Measurements from ENCODE around the gene C20orf173. TPM values are rescaled to one million over a fixed set of nuclear protein-coding genes. Genes with fewer than 3 reads are reported as not detected.
A peak's percentile ranks its signal among the peaks of the same experiment; 100 is the strongest.

C20orf173 gene
- total RNA-seq, 2 donors from 2014 or later = not detected

DNA sequence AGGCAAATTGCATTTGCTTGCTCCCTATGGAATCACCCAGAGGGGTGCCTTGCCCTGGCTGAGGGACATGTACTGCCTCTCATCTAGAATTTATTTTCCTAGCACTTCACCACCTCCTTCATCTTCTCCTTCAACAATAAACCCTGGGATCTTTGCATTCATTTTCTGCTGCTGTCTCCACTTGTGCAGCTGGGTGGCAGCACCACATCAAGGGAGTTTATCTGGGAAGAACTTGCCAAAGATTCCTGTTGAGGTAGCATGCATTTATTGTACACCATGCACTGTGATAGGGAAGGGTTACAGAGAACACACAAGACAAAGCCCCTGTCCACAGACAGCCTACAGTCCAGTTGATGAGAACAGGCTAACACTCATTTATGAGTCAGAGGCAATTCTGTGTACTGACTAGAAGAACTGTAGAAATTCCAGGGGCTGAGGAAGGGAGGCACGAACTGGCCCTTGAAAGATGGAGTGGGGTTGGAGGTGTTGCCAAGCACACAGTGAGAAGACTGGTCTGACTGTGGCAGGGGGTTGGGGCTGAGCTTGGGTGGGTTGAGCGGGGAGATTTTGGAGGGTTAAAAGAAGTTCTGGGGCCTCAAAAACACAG lies 17.5 kb downstream of the C20orf173 start:
- intact Hi-C loops (cut with DNase I) = no loop called here
- Histone ChIP-seq H3K4me1 (no peaks in the 10 kb centered on the region), H3K27me3 (no peaks in the 10 kb centered on the region), H3K4me3 (no peak overlapping the region), H3K27ac (no peak overlapping the region), H3K36me3 (replicated peaks in 1 of 2; ENCODE audit: insufficient read depth in 1 of 2, low read depth in 2 of 2) (peaks cover 0 to 11% of the 10 kb centered on the region in 2 donors), H3K9me3 (no peaks in the 10 kb centered on the region)
- no peak for ATAC-seq
- peak in 1 of 4 donors; percentile 16 for DNase-seq
- TF ChIP-seq, protein P1, sequence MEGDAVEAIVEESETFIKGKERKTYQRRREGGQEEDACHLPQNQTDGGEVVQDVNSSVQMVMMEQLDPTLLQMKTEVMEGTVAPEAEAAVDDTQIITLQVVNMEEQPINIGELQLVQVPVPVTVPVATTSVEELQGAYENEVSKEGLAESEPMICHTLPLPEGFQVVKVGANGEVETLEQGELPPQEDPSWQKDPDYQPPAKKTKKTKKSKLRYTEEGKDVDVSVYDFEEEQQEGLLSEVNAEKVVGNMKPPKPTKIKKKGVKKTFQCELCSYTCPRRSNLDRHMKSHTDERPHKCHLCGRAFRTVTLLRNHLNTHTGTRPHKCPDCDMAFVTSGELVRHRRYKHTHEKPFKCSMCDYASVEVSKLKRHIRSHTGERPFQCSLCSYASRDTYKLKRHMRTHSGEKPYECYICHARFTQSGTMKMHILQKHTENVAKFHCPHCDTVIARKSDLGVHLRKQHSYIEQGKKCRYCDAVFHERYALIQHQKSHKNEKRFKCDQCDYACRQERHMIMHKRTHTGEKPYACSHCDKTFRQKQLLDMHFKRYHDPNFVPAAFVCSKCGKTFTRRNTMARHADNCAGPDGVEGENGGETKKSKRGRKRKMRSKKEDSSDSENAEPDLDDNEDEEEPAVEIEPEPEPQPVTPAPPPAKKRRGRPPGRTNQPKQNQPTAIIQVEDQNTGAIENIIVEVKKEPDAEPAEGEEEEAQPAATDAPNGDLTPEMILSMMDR (IDR thresholded peaks at IDR 0.05) = peak in 6 of 7 experiments; percentile 27 to 58 (median 52)
- no peak for TF ChIP-seq POLR2A (IDR thresholded peaks at IDR 0.05)
- WGBS, 2 donors = 91 to 92% methylated on average over 2 of the region's 2 CpGs

DNA sequence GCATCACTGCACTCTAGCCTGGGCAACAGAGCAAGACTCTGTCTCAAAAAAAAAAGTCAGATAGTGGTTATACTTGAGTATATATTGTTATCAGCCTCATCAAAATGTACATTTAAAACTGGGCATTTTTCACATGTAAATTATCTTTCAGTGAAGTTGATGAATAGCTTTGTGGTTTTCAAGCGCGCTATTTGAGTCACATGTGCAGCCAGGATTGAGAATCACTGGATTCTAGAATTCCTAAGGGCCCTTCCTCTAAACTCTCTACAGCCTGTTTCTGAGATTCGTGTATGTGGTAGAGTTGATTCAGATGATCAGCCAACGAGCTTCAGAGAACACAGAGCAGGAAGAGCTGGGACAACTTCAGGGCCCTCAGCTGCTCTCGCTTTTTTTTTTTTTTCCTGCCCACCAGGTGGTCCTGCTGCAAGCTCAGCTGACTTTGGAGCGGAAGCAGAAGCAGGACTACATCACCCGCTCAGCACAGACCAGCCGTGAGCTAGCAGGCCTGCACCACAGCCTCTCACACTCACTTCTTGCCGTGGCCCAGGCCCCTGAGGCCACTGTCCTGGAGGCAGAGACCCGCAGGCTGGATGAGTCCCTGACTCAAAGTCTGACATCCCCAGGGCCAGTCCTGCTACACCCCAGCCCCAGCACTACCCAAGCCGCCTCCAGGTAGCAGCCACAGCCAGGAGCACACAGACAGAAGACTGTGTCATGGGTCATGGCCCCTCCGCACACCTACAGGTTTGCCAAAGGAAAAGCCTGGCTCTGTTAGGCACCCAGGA lies 18.3 kb downstream of the C20orf173 start:
- Histone ChIP-seq H3K36me3 (replicated peaks in 1 of 2; ENCODE audit: insufficient read depth in 1 of 2, low read depth in 2 of 2) (peaks cover 0 to 11% of the 10 kb centered on the region in 2 donors), H3K27ac (no peak overlapping the region), H3K27me3 (no peaks in the 10 kb centered on the region), H3K4me3 (no peak overlapping the region), H3K4me1 (no peaks in the 10 kb centered on the region), H3K9me3 (no peaks in the 10 kb centered on the region)
- intact Hi-C loops (cut with DNase I) = no loop called here
- no peak for ATAC-seq
- no peak for DNase-seq
- 81 to 86% methylated on average over 6 to 11 of the region's 12 CpGs for WGBS, 2 donors
- TF ChIP-seq POLR2A (IDR thresholded peaks at IDR 0.05) = no peak
- TF ChIP-seq, protein P1 (IDR thresholded peaks at IDR 0.05) = no peak

DNA sequence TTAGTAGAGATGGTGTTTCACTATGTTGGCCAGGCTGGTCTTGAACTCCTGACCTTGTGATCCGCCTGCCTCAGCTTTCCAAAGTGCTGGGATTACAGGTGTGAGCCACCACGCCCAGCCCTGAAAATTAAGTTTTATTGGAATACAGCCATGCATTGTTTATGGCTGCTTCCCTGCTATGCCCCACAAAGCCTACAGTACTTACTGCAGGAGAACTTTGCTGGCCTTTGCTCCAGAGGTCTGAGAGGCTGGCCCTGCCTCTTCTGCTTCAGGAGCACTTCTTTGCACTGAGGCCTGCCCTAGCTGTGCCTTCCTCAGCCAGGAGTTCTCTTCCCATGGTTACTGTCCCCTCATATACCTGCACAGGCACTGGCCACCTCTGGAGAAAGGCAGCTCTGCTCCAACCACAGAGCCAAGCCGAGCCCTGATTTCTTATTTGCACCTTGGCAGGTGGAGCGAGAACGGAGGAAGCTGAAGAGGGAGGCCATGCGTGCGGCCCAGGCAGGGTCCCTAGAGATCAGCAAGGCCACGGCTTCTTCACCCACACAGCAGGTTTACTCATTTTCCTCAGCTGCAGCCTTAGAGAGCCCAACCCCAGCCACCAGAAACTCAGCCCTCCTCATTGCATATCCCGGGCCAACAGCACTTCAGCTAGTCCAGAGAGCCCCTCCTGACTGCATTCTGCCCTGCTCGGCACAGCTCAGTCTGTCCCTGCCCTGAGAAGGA lies 20.8 kb downstream of the C20orf173 start:
- no peaks in the 10 kb centered on the region for H3K4me1 ChIP-seq
- no peaks in the 10 kb centered on the region for H3K9me3 ChIP-seq
- no peak overlapping the region for H3K4me3 ChIP-seq
- ATAC-seq = no peak
- no peak overlapping the region for H3K27ac ChIP-seq
- H3K27me3 ChIP-seq = no peaks in the 10 kb centered on the region
- no peak for DNase-seq
- no peak for TF ChIP-seq POLR2A (IDR thresholded peaks at IDR 0.05)
- TF ChIP-seq, protein P1 (IDR thresholded peaks at IDR 0.05) = no peak
- WGBS, 2 donors = 83 to 93% methylated on average over 2 to 10 of the region's 10 CpGs
- peaks cover 0 to 12% of the 10 kb centered on the region in 2 donors for H3K36me3 ChIP-seq (replicated peaks in 1 of 2; ENCODE audit: insufficient read depth in 1 of 2, low read depth in 2 of 2)
- intact Hi-C loops (cut with DNase I) = no loop called here

DNA sequence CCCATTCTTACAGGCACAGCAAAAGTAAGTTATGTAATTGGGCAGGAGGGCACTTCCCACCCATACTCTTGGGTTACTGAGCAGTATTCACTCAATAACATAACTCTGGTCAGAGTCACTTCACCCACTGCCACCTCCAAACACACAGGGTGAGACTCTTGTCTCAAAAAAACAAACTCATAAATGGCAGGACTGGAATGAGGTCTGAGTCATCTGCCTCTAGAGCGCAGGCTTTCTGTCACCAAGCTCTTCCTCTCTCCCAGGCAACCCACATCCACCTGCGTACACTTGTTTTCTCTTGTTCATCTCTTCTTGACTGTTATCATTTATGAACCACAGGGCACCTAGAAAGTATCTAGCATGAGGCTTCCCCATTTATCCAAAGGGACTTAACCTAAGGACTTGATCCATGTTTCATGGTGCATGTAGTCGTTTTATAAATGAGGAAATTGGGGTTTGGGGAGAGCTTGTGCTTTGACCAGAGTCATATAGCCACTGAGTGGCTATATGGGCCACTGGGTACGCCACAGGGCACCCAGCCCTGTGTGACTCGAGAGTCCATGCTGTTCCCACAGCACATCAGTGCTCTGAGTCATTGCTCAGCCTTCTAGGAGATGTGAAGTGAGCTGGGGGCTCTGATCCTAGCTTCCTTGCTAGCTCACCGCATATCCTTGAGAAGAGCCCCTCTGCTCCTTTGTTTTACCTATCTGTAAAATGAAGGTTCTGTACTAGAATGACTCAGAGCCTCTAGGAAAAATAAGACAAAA lies 22.4 kb downstream of the C20orf173 start:
- H3K27ac ChIP-seq = no peak overlapping the region

More for the DNA sequence above, 22.4 kb downstream of the C20orf173 start:
- Histone ChIP-seq H3K27me3 (no peaks in the 10 kb centered on the region), H3K36me3 (replicated peaks in 1 of 2; ENCODE audit: insufficient read depth in 1 of 2, low read depth in 2 of 2) (peaks cover 0 to 18% of the 10 kb centered on the region in 2 donors), H3K9me3 (no peaks in the 10 kb centered on the region), H3K4me3 (no peak overlapping the region), H3K4me1 (no peaks in the 10 kb centered on the region)
- DNase-seq = no peak
- intact Hi-C loops (cut with DNase I) = no loop called here
- WGBS, 2 donors = 83 to 88% methylated on average over 6 of the region's 6 CpGs
- TF ChIP-seq, protein P1 (IDR thresholded peaks at IDR 0.05) = no peak
- no peak for TF ChIP-seq POLR2A (IDR thresholded peaks at IDR 0.05)
- ATAC-seq = no peak
